ENCODE data around the gene SPCS3.
"Not testable (repeated sequence)": the region's sequence is repeated elsewhere in the genome, so short reads cannot be mapped to it uniquely, and the experiment has no call there.

Gene SPCS3

DNA sequence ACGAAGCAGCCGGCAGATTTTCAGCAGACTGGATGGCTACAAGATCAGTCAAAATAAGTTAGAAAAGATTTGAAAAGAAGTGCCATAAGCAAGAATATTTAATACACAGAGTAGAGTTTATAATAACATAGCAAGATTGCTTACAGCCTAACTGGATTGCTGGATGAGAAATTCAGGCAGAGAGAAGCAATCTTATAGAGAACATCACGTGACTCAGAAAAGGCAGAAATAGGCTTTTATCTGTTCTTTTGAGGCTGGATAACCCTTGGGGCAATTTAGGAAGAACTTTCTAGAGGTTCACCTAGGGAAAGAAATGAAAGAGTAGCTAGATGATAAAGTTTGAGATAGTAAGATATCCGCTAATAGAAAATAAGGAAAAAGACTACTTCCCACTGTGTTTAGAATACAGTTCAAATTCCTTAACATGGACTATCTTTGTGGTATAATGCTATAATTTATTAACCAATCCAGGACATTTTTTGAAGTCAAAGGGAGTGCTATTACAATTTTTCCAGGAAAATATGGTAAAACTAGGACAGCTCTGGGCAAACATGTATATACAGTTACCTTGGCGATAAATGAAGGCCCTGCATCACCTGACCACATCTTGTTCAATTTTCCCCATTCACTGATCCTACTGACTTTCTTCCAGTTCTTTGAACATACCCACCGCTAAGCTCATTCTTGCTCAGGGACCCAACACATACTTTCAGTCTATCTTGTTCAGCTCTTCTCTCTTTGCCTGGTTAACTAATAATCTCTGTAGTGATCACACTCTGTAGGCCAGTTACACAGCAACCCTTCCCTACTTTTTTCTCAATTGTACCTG, 12.7 kb upstream of the SPCS3 start:
- DNase-seq, result no peak

DNA sequence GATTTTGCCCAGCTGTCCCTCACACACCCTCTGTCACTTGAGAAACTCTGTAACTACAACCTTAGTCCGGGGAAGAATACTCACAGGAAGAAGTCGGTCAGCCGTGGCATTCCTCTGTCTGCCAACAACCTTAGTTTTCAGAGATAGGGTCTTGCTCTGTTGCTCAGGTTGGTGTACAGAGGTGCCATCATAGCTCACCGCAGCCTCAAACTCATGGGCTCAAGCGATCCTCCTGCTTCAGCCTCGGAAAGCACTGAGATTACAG, 12.2 kb upstream of the SPCS3 start:
- no peak for DNase-seq

DNA sequence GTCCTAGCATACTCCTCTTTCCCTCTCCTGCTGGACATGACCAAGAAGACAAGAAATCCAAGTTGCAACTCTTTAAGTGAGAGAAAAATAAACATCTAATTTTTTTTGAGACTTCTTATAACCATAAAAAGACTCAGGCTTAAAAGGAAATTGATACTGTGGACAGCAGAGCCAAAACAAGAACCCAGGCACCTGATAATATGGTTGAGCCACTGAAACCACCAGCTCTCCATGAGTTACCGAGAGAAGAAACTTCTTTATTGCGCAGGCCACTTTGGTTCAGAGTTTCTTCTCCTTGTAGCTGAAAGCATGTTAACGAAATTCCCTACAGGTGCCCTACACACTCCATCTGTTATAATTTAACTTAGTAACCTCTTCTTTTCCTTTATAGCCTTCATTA, 11.3 kb upstream of the SPCS3 start:
- DNase-seq, result no peak

DNA sequence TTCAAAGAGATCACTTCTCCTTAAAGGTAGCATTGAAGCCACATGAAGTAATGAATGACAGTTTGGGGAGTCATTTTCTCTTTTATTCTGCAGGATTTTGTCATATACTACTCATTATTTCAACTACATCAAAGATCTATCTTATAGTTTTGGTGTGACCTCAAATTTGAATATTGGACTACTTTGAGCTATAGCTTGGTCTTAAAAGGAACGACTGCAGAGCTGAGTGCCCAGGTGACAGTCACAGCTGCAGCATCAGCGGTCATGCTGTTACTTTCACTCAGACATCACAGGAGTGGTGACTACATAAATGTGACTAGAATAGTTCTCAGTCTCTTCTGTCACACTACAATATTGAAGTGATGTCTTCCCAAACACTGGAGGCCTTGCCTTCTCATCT, 10.7 kb upstream of the SPCS3 start:
- DNase-seq, result no peak

DNA sequence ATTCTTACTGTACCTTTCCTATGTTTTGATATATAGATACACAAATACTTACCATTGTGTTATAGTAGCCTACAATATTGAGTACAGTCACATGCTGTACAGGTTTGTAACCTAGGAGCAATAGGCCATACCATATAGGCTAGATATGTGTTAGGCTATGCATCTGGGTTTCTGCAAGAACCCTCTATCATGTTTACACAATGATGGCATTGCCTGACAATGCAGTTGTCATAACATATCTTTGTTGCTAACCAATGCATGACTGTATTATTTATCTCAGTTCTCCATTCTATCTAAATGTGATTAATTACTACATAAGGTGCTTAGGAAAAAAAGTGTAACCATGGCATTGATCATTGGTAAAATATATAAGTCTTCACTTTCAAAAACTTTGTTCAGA, 10.0 kb upstream of the SPCS3 start:
- DNase-seq, result no peak

DNA sequence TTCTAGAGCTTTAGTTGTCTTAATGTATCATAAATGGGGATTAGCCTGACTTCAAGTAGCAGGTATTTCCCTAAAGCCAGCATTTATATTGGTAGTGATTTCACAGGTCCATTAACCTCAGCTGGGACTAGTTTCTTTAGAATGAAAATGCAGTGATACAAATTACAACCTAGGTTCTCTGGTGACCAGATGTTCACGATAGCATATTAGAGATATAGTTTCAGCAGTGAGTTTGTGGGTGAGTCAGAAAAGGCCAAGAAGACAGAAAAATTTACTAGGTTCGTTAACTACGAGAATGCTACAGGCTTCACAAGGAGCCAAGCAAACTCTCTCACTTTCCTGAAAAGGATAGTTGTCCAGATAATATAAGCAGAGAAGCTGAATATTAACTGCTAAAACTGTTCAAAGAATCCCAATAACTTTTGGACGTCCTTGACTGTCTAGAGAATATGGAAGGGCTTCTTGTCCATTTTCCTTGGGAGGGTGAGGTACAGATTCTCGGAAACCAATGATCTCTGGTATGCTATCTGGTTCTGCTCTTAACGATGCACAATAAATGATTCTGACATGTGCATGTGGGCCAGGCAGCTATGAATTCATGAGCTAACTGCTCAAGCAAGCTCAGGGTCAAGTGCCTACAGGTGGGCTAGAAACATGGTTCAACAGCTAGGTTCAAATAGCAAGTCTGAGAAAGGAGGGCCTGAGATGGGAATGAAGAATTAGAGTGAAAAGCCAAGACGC, 6.0 kb upstream of the SPCS3 start:
- DNase-seq, result no peak

DNA sequence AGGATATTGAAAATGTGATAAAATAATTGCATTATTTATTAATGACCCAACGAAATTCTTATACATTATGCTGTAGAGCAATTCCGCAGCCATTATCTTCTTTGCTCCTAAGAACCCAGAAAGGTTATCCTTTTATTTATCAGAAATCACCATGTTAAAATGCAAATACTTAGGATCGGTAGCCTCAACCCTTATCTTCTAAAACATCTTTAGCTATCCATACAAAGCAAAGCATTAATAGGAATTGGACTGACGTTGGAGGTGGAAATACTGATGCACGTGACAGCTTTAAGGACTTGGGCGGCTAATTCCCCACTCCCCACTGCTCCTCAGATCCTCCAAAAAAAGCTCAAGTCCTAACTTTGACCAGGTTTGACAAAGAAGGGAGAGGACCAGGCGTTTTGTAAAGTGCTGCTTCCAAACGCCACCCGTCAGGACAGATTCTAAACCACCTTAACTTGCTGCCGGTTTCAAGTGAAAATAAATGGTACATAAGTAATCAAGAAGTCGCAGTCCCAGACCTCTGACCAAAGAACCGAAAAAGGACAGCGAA, 539 bp upstream of the SPCS3 start:
- DNase-seq, result no peak

DNA sequence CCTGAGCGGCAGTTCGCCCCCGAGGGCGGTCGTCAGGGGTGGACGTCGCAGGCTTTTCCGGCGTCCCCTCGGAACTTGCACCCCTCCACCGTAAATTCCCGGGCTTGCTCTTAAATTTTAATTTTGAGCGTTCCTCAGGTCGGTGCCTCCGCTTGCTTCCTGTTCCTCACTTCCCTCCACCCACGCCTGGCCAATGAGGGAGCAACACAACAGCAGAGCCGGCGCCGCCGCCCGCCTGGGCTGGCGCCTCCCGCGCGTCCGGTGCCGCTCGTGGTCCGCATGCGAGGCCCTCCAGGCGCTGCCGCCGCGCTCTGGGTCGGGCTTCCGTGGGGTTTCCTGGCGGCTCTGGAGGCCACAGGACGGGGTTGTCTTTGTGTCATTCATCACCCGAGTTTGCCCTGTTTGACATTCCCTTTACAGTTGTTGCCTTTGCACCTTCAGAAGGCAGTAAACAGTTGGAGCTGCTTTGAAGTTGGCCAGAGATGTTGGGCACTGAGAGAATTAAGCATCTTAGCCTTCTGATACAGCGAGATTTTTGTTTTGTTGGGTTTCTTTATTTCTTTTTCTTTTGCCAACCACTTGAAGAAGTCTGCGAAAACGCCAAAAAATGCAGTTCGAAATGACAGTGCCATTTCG, 692 bp downstream of the SPCS3 start:
- DNase-seq, result peak; percentile 89

DNA sequence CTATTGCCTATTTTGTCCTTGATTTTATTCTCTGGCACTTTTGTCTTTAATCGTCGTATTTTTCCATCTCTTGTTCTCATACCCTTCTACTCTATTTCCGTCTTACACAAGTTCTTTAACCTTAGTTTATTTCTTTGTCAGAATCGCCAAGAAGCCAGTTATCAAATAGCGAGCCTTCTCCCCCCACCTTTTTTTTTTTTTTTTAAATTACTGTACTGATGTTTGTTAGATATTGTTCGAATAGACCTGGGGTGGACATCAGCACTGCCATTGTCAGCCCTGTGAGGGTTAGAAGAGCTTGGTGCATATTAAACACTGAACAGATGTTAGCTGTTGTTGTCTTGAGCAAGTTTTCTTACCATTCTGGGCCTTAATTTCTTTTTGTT, 1.2 kb downstream of the SPCS3 start:
- no peak for DNase-seq

DNA sequence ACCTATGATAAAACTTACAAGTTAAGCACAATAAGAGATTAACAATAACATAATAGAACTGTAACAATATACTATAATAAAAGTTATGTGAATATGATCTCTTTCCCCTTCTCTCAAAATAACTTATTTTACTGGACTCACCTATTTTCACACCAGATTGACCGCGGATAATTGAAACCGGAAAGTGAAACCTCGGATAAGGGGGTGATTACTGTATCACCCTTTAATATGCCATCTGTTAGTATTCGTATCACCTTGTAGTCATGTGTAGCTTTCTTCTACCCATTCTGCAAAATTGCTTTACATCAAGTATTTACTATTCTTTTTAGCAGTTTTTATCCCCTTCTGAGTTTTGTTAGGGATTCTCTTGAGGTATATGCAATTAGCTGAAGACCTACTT, 1.8 kb downstream of the SPCS3 start:
- peak; percentile 17 for DNase-seq

DNA sequence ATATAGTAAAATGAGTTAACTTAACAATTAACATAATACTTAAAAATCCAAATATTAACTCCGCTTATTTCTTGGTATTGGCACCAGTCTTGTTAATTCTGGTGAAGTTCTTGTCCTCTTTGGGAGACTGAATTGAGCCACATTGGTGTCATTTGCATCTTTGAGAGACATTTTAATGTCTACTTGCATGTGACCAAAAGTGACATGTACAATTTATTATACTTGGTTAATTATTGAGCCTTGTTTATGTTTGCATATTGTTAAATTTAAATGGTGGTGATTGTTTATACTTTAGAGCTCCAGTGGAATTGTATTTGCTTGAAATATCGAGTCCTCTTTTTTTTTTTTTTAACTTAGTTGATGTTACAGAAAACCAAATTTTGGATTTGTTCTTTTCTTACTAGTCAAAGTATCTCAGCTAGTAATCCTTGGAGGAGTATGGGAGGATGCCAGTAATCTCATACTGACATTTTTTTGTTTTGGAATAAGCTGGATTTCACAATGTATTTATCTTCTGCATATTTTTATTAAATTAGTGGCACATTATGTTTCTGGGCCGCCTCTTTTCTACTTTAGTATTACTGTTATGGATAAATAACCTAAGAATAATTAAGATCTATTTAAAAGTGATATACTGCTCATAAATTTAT, 3.9 kb downstream of the SPCS3 start:
- DNase-seq, result no peak

DNA sequence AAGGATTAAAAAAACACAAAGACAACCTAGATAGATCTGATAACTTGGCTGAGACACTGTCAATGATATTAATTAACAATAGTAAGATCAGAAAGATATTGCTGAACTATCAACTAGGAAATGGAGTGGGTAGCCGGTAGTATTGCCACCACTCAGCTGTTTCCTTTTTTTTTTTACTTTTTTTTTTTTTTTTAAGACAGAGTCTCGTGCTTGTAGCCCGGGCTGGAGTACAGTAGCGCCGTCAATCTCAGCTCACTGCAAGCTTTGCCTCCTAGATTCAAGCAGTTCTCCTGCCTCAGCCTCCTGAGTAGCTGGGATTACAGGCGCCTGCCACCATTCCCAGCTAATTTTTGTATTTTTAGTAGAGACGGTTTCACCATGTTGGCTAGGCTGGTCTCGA, 5.1 kb downstream of the SPCS3 start:
- not testable (repeated sequence) for DNase-seq

DNA sequence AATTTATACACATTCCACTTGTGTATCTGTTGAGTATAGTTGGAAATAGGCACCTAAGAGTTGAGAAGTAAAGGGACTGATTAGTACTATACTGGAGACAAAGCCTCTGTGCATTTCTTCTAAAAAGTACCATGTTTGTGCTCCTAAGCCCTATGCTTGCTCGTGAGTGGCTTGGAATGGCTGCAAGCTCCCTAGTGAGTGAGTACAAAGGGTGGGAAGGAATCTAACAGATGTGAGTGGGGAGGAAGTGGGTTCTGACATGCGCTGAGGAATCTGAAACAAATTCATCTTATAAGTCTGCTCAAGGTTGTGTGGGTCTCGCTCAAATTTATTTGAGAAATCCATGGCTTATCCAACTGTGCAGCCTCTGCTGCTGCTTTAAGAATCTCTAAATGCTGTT, 13.3 kb downstream of the SPCS3 start:
- no peak for DNase-seq

DNA sequence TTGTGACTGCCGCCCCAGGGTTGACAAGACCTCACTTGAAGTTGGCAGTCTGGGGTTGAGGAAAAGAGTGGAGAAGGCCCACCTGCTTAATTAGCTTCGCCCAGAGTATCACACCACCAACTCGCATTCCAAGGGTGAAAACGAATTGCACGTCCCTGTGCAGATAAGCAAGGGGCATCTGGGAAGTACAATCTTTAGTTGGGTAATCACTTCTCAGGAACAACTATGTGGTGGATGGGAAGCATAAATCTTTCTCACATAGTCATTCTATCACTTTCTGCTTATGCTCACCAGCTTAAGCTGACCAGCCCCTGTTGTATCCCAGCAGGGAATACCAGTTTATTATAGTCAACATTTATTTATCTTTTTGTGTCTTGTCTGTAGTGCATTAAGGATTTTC, 14.3 kb downstream of the SPCS3 start:
- no peak for DNase-seq

DNA sequence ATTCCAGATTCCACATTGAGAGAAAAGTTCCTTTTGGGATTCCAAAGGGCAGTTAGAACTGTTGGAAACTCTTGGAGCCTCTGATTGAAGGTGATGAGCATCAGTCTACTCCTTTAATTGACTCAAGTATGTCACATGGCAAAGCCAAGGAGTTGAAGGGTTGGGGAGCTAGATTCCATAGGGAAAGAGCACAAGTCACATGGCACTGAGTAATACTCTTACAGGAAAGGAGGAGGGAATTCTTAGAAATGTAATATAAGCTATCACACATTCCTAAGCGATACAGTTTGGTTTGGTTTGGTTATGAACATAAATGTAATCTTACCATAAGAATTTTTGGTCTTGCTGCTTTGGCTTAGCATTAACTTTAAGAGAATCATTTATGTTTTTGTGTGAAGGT, 15.7 kb downstream of the SPCS3 start:
- DNase-seq, result no peak

DNA sequence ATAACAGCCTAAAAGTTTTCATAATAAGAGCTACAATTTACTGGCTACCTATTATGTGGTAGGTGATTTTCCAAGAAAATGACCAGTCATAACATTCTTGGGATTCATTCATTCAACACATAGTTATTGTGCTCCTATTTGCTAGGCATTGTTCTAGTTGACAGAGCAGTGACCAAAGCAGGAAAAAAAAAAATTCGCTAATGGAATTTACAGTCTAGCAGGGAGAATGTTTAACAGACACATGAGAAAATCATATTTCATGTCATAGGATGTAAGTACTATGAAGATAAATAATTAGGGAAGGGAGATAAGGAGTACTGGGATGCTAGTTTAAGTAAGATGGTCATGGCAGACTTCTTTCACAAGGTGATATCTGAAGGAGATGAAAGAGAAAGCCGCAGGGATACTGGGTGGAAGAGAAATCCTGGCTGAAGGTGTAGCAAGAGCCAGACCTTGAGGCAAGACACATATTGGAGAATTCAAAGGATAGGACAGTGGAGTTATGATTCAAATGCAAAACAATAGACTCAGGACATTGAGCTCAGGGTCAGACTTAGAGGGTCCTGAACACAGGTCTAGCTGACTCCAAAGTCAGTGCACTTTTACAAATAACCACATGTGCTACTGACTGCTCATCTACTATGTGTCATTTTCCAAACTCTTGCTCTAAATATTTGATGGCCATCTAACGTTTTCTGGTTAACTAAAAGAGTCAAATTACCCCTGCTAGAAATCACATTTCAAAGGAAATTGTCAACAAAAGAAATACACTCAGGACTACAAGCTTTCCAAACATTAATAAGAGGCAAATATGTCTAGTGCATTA, 20.4 kb downstream of the SPCS3 start:
- no peak for DNase-seq

DNA sequence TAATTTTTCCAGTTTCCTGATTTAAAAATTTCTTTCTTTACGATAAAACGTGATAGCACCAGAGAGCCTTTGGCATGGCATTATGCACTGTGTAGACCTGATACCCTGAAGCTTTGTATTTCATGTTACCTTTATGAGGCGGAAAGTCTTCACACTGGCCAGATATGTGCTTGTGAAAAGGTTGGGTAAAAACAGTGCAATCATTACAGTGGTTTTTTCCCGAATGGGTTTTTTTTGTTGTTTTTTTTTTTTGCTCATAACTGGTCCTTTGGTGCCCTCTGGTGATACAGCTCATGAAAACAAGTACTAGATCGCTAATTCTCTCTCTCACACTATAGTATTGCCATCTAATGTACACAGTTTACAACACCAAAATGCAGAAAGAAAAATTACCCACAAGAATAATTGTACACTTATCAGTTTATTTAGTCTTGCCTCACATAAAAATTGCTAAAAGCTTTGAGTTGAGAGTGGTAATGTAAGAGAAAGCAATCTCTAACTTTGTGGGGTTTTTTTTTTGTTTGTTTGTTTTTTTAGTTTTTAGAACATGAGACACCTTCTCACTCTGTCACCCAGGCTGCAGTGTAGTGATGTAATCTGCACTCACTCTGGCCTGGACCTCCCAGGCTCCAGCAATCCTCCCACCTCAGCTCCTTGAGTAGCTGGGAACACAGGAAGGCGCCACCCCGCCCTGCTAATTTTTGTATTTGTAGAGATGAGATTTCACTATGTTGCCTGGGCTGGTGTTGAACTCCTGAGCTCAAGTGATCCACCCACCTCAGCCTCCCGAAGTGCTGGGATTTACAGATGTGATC, 21.3 kb downstream of the SPCS3 start:
- DNase-seq, result peak; percentile 30

DNA sequence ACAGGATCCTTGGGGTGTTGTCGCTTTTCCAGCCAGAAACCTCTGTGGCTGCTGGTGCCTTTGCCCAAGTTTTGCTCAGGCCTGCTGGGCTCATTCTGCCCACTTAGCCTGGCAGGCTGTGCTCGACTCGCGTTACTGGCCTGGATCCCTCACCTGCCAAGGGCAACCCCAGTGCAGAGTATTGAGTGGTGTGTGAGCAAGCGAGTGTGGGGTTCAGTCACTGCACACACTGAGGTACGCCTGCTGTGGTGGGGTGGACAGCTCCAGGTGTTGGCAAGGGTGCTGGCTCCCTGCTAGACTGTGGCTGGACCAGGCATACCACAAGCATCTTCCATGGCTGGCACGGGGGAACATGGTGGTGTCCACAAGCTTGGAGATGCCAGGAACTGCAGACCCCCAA, 22.6 kb downstream of the SPCS3 start:
- DNase-seq, result no peak

DNA sequence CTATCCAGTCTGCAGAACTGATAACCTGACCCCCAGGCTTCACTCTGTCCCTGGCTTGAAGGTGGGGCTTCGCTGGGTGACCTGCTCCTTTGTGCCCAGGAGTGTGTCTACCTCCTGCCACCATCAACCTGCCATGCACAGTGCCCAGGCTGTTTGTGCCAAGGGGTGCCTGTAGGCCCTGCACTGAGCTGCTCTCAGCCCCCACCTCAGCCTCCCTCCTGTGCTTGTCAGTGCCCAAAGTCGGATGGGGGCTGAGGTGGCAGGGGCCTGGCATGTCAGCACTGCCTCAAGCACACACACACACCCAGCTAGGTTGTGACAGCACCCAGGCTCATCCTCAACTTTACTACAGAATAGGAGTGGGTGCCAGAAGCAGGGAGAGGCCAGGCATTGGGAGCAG, 23.5 kb downstream of the SPCS3 start:
- no peak for DNase-seq

DNA sequence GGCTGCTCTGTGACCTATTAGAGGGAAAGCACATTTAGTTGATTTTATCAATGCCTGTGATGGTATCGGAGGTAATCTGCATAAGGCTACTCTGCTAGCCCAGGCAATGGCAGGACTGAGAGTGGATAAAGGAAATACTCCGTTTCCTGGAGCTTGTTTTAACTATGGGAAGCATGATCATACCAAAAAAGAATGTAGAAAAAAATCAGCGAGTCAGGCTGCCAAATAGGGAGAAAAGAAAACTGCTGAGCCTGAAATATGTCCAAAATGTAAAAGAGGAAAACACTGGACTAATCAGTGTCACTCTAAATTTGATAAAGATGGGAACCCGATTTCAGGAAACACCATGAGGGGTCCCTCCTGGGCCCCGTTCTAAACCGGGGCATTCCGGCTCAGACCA, 25.6 kb downstream of the SPCS3 start:
- not testable (repeated sequence) for DNase-seq

DNA sequence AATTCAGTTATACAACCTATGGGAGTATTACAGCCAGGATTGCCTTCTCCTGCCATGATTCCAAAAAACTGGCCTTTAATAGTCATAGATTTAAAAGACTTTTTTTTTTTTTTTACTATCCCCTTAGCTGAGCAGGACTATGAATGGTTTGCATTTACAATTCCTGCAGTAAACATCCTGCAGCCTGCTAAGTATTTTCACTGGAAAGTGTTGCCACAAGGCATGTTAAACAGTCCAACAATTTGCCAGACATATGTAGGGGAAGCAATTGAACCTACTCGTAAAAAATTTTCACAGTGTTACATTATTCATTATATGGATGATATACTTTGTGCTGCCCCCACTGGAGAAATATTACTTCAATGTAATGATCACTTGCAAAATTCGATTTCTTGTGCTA, 27.1 kb downstream of the SPCS3 start:
- not testable (repeated sequence) for DNase-seq

DNA sequence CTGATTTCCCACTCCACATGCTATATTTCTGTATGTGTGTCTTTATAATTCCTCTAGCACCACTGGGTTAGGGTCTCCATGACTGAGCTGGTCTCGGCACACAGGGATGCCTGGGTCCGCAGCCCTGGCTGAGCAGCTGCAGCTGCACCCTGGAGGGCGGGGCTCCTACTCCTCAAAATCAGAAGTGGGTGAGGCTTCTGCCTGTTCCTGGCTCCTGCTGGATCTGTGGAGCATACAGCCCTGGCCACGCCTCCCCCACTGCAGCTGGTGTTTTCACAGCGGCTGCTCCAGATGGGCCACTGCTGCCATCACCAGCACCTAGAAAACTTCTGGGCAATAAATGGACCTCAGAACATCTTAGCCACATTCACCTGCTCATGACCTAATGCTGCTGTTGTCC, 30.9 kb downstream of the SPCS3 start:
- DNase-seq, result no peak

Data from CD4-positive, alpha-beta T cell treated with Interleukin-21 for 1 hour (primary cell).